Keratinocyte (primary cell): Measurements from ENCODE around the gene ARFGAP3. TPM values are rescaled to one million over a fixed set of nuclear protein-coding genes. Genes with fewer than 3 reads are reported as not detected.

Experiments used
- DNase-seq: peaks from one replicate; pipeline ENCODE4 v3.0.0-alpha.2; 2011; ENCODE audit warnings: low read depth, missing footprints, low spot score
- FAIRE-seq: peaks from 2 replicates; lab custom pipeline; 2011; peaks lifted over from hg19 to GRCh38; lab: Jason Lieb, UNC
- H2AFZ ChIP-seq: 2 replicates; pipeline ENCODE4 v1.6.0; 2012; ENCODE audit warnings: low read length, control low read depth, inconsistent platforms; ENCODE audit not compliant: control insufficient read depth
- H3K27ac ChIP-seq: 2 replicates; pipeline ENCODE4 v1.5.1; 2011; ENCODE audit warnings: low read length; ENCODE audit not compliant: control insufficient read depth, insufficient read depth
- H3K27me3 ChIP-seq: 3 replicates; pipeline ENCODE4 v1.6.0; 2011; ENCODE audit warnings: low read length; ENCODE audit not compliant: control insufficient read depth, insufficient read depth; ENCODE audit errors: extremely low read depth
- H3K36me3 ChIP-seq, 2 experiments: 2 replicates in 1 of 2; 3 replicates in 1 of 2; pipeline ENCODE4 v1.5.1; 2011; ENCODE audit warnings: low read length in 2 of 2, mild to moderate bottlenecking in 1 of 2; ENCODE audit not compliant: control insufficient read depth in 2 of 2, insufficient read depth in 2 of 2; ENCODE audit errors: extremely low read depth in 1 of 2
- H3K4me1 ChIP-seq: 3 replicates; pipeline ENCODE4 v1.5.1; 2011; ENCODE audit warnings: low read length; ENCODE audit not compliant: control insufficient read depth, insufficient read depth; ENCODE audit errors: extremely low read depth
- H3K4me2 ChIP-seq: 3 replicates; pipeline ENCODE4 v1.6.0; 2011; ENCODE audit warnings: low read depth, low read length; ENCODE audit not compliant: control insufficient read depth, insufficient read depth; ENCODE audit errors: extremely low read depth
- H3K4me3 ChIP-seq, 3 experiments: fragments of 200-600 bp in 1 of 3; sonication (generic) in 1 of 3; 2 replicates in 2 of 3; 3 replicates in 1 of 3; pipeline ENCODE4 v1.5.1; 2011 to 2016; ENCODE audit warnings: low read length in 3 of 3, mild to moderate bottlenecking in 3 of 3, control low read depth in 2 of 3, inconsistent platforms in 1 of 3, low read depth in 1 of 3, mixed read lengths in 1 of 3, mixed run types in 1 of 3, moderate library complexity in 1 of 3; ENCODE audit not compliant: control insufficient read depth in 2 of 3, insufficient read depth in 2 of 3; ENCODE audit errors: extremely low read depth in 1 of 3
- H3K79me2 ChIP-seq: 2 replicates; pipeline ENCODE4 v1.6.0; 2012; ENCODE audit warnings: low read length; ENCODE audit not compliant: control insufficient read depth, insufficient read depth
- H3K9ac ChIP-seq: 3 replicates; pipeline ENCODE4 v1.6.0; 2011; ENCODE audit warnings: low read length; ENCODE audit not compliant: control insufficient read depth, insufficient read depth; ENCODE audit errors: extremely low read depth
- H3K9me1 ChIP-seq: 3 replicates; pipeline ENCODE4 v1.6.0; 2011; ENCODE audit warnings: low read length; ENCODE audit not compliant: control insufficient read depth, insufficient read depth; ENCODE audit errors: extremely low read depth
- H3K9me3 ChIP-seq: 2 replicates; pipeline ENCODE4 v1.5.1; 2012; ENCODE audit warnings: low read depth, low read length; ENCODE audit not compliant: control insufficient read depth
- H4K20me1 ChIP-seq: 3 replicates; pipeline ENCODE4 v1.6.0; 2011; ENCODE audit warnings: low read length; ENCODE audit not compliant: control insufficient read depth, insufficient read depth; ENCODE audit errors: extremely low read depth
- CTCF ChIP-seq, 3 experiments: IDR thresholded peaks in 1 of 3; conservative IDR thresholded peaks in 1 of 3; optimal IDR thresholded peaks in 1 of 3; 2 replicates in 2 of 3; 3 replicates in 1 of 3; pipeline versions ENCODE3 to v1.5.1; 2011; ENCODE audit warnings: low read length in 3 of 3, mild to moderate bottlenecking in 3 of 3, moderate library complexity in 2 of 3, control low read depth in 1 of 3, inconsistent platforms in 1 of 3; ENCODE audit not compliant: insufficient read depth in 2 of 3; ENCODE audit errors: extremely low read depth in 1 of 3
- EZH2 ChIP-seq: IDR thresholded peaks from one replicate; pipeline ENCODE4 v1.6.1; 2012; ENCODE audit warnings: inconsistent platforms, mild to moderate bottlenecking, low read length, moderate library complexity
- dilution Hi-C: fragments of 300-500 bp; cut with MboI; formaldehyde crosslinking; loops from one replicate; pipeline ENCODE4 v1.7.0; 2020; ENCODE audit warnings: low sequenced_read_pairs; ENCODE audit not compliant: extremely low pct_ligation_motif_present
- polyA plus RNA-seq, 5 experiments: library from polyadenylated mRNA; depleted of rRNA in 3 of 5; stranded (reverse) in 3 of 5; stranded (forward) in 1 of 5; unstranded in 1 of 5; fragments of >200 nt; gene quantifications; 1 replicate in 1 of 5; 2 replicates in 3 of 5; 3 replicates in 1 of 5; pipeline versions ENCODE4 v1.2.1 to v1.2.3, GENCODE V29; 2011 to 2012; ENCODE audit warnings: missing spikeins in 2 of 5, low read depth in 1 of 5, low replicate concordance in 1 of 5

ARFGAP3 gene
- polyA plus RNA-seq, 1 donor (not counting 4 experiments of a cell fraction or from before 2014, with no cell fraction given) = 28.3 TPM

DNA sequence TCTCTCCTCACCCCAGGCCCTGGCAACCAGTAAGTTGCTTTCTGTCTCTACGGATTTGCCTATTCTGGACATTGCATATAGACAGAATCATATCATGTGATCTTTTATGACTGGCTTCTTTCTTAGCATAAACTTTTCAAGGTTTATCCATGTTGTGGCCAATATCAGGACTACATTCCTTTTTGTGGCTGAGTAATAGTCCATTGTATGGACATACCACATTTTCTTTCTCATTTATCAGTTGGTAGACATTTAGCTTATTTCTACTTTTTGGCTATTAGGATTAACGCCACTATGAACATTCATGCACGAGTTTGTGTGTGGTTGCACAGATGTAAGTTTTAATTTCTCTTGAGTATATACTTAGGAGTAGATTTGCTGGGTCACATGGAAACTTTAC lies 35.7 kb downstream of the ARFGAP3 start:
- Histone ChIP-seq H3K4me3 (no peak overlapping the region), H2AFZ (no peak overlapping the region), H3K9me3 (no peaks in the 10 kb centered on the region), H3K27ac (no peak overlapping the region), H3K9me1 (no peaks in the 10 kb centered on the region), H3K4me1 (peaks cover 14% of the 10 kb centered on the region), H3K4me2 (no peak overlapping the region), H4K20me1 (no peaks in the 10 kb centered on the region), H3K36me3 (peaks cover 11 to 14% of the 10 kb centered on the region in 2 experiments), H3K9ac (no peak overlapping the region), H3K79me2 (no peaks in the 10 kb centered on the region), H3K27me3 (no peaks in the 10 kb centered on the region)
- FAIRE-seq (no peak), DNase-seq (no peak)
- dilution Hi-C loops = no loop called here
- TF ChIP-seq EZH2 = no peak
- TF ChIP-seq CTCF (optimal IDR thresholded peaks at IDR 0.05 in 1 of 3, IDR thresholded peaks at IDR 0.05 in 1 of 3, conservative IDR thresholded peaks at IDR 0.05 in 1 of 3; ENCODE audit: extremely low read depth in 1 of 3, insufficient read depth in 2 of 3, low read length in 3 of 3) = no peak

- Histone ChIP-seq H3K27ac (no peak overlapping the region), H2AFZ (no peak overlapping the region), H3K9me1 (no peaks in the 10 kb centered on the region), H3K4me1 (peaks cover 14% of the 10 kb centered on the region), H3K4me2 (peak overlapping the region; percentile 49), H3K36me3 (peaks cover 9 to 14% of the 10 kb centered on the region in 2 experiments), H3K27me3 (no peaks in the 10 kb centered on the region), H3K9ac (no peak overlapping the region), H4K20me1 (no peaks in the 10 kb centered on the region), H3K4me3 (no peak overlapping the region), H3K9me3 (no peaks in the 10 kb centered on the region), H3K79me2 (no peaks in the 10 kb centered on the region)
- no peak for DNase-seq
- peak; percentile 5 for FAIRE-seq
- TF ChIP-seq CTCF (optimal IDR thresholded peaks at IDR 0.05 in 1 of 3, IDR thresholded peaks at IDR 0.05 in 1 of 3, conservative IDR thresholded peaks at IDR 0.05 in 1 of 3; ENCODE audit: extremely low read depth in 1 of 3, insufficient read depth in 2 of 3, low read length in 3 of 3) (peak in 1 of 3 experiments; percentile 46), EZH2 (no peak)
- dilution Hi-C loops = no loop called here
Observed at GRCh38 chr22:42820045-42820763, 36.9 kb downstream of the ARFGAP3 start.
